T-helper 17 cell (primary cell): ENCODE measurements around the gene PHOX2B. TPM values are rescaled to one million over a fixed set of nuclear protein-coding genes. Genes with fewer than 3 reads are reported as not detected.
"Not testable (repeated sequence)": the region's sequence is repeated elsewhere in the genome, so short reads cannot be mapped to it uniquely, and the experiment has no call there.

Experiments used
- ATAC-seq: fragments of 150-1000 bp; cut with Tn5 transposase; 2 replicates; pipeline ENCODE4 v1.10.0; 2021; ENCODE audit warnings: mild to moderate bottlenecking, moderate library complexity
- DNase-seq, 3 donors: peaks; one replicate each; pipeline versions ENCODE4 v3.0.0 to v3.0.0-alpha.2; 2020 to 2021
- H3K9me3 ChIP-seq: one replicate; pipeline ENCODE4 v1.7.0; 2013; ENCODE audit warnings: low read length, mild to moderate bottlenecking; ENCODE audit not compliant: control insufficient read depth, poor library complexity, severe bottlenecking
- H3K27ac Mint-ChIP-seq: one replicate; pipeline ENCODE4 v1.8.0; 2022; ENCODE audit warnings: mild to moderate bottlenecking, moderate library complexity, mixed read lengths
- H3K27me3 Mint-ChIP-seq: one replicate; pipeline ENCODE4 v1.8.0; 2022; ENCODE audit warnings: mixed read lengths
- H3K36me3 Mint-ChIP-seq: one replicate; pipeline ENCODE4 v1.8.0; 2022; ENCODE audit warnings: low read depth, mixed read lengths
- H3K4me1 Mint-ChIP-seq: one replicate; pipeline ENCODE4 v1.8.0; 2022; ENCODE audit warnings: mild to moderate bottlenecking, mixed read lengths
- H3K4me3 Mint-ChIP-seq: one replicate; pipeline ENCODE4 v1.8.0; 2022; ENCODE audit warnings: mild to moderate bottlenecking, moderate library complexity, mixed read lengths
- total RNA-seq, 4 donors: library from RNA in 2 of 4; stranded (reverse) in 2 of 4; gene quantifications; one replicate each; pipeline ENCODE4 v1.2.3 and lab custom pipeline; 2022 to 2026

PHOX2B gene
- total RNA-seq, 2 donors from 2014 or later, result not detected

DNA sequence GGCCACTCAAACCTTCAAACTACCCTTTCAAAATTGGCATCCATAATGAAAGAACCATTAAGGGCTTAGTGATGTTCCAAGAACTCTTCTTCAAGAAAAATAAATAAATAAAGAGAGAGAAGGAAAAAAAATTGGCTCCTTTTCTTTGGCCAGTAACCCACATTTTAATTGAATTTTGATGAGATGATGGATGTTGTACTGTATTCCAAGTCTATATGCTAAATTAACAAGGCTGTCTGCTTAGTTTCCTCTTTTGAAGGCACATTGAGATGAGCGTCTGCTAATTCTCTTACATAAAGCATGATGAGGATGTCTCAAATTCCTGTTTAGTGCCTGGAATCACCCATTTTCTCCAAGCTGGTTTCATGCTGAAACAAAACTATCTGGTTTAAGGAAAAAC, 33.4 kb downstream of the PHOX2B start:
- ATAC-seq (no peak), DNase-seq (no peak)
- Mint-ChIP-seq H3K36me3 (no peaks in the 10 kb centered on the region), H3K27ac (no peak overlapping the region), H3K4me3 (no peak overlapping the region), H3K27me3 (peaks cover 8% of the 10 kb centered on the region), H3K4me1 (no peaks in the 10 kb centered on the region)
- H3K9me3 ChIP-seq, result no peaks in the 10 kb centered on the region

DNA sequence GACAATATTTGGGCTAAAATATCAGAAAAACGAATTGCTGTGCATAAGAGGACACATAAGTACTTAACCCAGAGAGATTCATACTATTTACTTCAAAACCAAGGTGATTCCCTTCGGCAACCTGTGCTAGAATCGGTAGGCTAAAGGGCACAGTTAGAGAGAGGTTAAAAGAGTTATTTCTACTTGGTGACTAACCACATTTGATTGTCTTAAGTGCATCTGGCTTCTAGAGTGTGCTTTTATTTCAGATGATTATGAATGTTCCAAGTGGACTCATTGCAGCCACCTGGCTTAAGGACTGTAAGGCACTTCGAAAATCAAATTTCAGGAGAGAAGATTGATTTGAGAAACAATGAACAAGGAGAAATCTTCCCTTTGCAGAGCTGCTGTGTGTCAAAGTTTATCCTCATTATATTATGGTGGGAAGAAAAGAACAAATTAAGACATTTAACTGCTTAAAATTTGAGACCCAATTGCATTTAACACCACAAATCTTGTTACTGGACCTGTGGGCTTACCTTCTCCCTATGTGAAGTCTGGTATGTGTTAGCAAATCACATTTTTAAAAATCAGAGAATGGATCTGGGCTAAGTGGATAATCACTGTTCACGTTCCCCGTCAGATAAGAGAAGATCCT, 34.0 kb downstream of the PHOX2B start:
- H3K27ac Mint-ChIP-seq, result no peak overlapping the region
- no peaks in the 10 kb centered on the region for H3K9me3 ChIP-seq
- H3K27me3 Mint-ChIP-seq, result peaks cover 8% of the 10 kb centered on the region
- DNase-seq, result no peak
- H3K4me1 Mint-ChIP-seq, result no peaks in the 10 kb centered on the region
- no peak overlapping the region for H3K4me3 Mint-ChIP-seq
- H3K36me3 Mint-ChIP-seq, result no peaks in the 10 kb centered on the region
- ATAC-seq, result no peak

DNA sequence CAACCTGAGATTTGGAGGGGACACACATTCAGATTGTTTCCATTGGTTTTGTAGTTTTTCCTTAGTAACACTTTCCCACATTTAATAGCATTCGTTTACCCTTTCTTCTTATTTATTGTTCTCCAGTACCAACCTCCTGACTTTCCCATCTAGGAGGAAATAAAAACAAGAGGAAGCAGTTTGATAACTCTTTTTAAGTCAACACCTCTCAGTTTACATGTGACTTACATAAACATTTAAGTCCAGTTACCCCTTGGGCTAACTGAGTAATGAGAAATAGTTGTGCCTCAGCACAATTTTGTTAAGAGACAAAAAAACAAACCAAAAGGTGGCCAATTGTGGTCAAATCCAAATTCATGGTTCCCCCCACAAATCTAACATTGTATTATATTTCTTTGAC, 34.8 kb downstream of the PHOX2B start:
- no peak for ATAC-seq

DNA sequence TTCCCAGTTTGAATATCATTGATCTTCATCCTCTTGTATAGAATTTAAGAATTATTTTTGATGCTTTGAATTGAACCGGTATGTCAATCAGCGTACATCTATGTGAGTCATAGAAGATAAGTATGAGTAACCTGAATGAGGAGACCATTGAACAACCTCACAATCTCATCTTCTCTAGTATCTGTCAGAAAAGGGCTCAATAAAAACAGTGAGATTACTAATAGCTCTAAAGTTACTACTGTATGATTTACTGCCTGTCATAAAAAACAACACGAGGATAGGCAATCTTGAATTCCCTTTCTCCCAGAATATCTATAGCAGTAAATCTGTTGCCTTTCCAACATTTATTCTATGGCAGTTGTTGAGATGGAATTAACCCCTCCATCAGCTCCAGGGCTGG, 36.1 kb downstream of the PHOX2B start:
- H3K9me3 ChIP-seq, result no peaks in the 10 kb centered on the region
- DNase-seq (no peak), ATAC-seq (no peak)
- Mint-ChIP-seq H3K36me3 (no peaks in the 10 kb centered on the region), H3K27ac (no peak overlapping the region), H3K4me3 (no peak overlapping the region), H3K4me1 (no peaks in the 10 kb centered on the region), H3K27me3 (peaks cover 17% of the 10 kb centered on the region)

More for the DNA sequence above, 34.8 kb downstream of the PHOX2B start:
- Mint-ChIP-seq H3K27ac (no peak overlapping the region), H3K4me3 (no peak overlapping the region), H3K4me1 (no peaks in the 10 kb centered on the region), H3K27me3 (peaks cover 11% of the 10 kb centered on the region), H3K36me3 (no peaks in the 10 kb centered on the region)
- no peak for DNase-seq
- no peaks in the 10 kb centered on the region for H3K9me3 ChIP-seq

DNA sequence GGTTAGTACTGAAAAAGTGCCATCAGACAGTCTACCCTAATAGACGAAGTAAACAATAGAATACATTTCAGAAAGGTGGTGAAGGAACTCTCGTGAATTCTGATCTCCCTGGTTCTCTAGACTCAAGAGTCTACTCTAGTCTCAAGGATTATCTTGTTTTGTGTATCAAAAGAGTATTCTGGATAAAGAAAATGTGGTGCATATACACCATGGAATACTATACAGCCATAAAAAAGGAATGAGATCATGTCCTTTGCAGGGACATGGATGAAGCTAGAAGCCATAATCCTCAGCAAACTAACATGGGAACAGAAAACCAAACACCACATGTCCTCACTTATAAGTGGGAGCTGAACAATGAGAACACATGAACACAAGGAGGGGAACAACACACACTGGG, 36.9 kb downstream of the PHOX2B start:
- H3K4me1 Mint-ChIP-seq, DNase-seq, H3K4me3 Mint-ChIP-seq, ATAC-seq, H3K36me3 Mint-ChIP-seq, H3K9me3 ChIP-seq, H3K27ac Mint-ChIP-seq: not testable (repeated sequence)
- H3K27me3 Mint-ChIP-seq, result peaks cover 17% of the 10 kb centered on the region

DNA sequence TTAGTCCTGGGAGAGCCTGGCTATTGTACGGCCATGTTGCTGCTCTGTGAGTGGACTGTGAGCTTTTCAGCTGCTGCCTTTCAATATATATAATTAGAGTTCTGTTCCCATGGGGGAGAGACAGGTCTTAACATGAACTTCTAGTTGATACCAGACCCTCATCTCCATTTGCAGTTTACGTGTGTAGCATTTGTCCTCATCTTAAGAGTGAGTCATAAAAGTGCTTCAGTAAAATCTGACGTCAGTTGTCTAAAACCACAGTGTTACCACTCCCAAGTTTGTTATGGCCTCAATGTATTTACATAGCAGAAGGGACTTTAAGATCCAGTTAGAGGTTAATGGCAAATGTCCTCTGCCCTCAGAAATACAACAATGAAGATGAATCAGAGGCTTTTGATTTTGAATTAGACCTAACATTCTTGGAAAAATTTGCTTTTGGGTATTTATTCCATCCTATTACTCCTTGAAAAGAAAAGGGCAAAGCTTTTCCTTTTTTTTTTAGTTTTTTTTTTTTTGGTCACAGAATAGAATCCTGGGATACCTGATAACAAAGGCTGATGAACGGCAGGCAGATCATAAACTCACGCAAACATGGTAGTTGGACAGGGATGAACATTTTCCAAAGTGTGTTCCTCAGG, 38.6 kb downstream of the PHOX2B start:
- no peaks in the 10 kb centered on the region for H3K9me3 ChIP-seq
- H3K36me3 Mint-ChIP-seq, result no peaks in the 10 kb centered on the region
- no peak overlapping the region for H3K27ac Mint-ChIP-seq
- peaks cover 9% of the 10 kb centered on the region for H3K27me3 Mint-ChIP-seq
- DNase-seq (no peak), ATAC-seq (no peak)
- H3K4me1 Mint-ChIP-seq, result no peaks in the 10 kb centered on the region
- no peak overlapping the region for H3K4me3 Mint-ChIP-seq

DNA sequence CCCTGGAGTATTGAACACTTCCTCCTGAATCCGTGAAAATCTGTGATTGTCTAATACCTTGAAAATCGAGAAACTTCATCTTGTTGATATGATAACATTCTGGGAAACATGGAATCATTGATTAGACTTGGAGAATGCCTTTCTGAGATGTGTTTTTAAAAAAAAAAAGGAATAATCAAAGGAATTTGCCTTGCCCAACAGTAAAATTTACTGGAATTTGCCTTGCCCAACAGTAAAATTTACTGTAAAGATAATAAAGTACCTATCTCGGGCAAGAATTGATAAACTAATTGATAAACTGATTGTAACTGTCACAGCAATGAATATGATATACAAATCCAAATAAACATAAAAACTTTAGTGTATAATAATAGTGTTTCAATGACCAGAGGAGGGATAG, 44.7 kb downstream of the PHOX2B start:
- no peak overlapping the region for H3K4me3 Mint-ChIP-seq
- no peaks in the 10 kb centered on the region for H3K9me3 ChIP-seq
- H3K27me3 Mint-ChIP-seq, result peaks cover 33% of the 10 kb centered on the region
- no peak overlapping the region for H3K27ac Mint-ChIP-seq
- DNase-seq (no peak), ATAC-seq (no peak)
- H3K36me3 Mint-ChIP-seq, result no peaks in the 10 kb centered on the region
- no peaks in the 10 kb centered on the region for H3K4me1 Mint-ChIP-seq

DNA sequence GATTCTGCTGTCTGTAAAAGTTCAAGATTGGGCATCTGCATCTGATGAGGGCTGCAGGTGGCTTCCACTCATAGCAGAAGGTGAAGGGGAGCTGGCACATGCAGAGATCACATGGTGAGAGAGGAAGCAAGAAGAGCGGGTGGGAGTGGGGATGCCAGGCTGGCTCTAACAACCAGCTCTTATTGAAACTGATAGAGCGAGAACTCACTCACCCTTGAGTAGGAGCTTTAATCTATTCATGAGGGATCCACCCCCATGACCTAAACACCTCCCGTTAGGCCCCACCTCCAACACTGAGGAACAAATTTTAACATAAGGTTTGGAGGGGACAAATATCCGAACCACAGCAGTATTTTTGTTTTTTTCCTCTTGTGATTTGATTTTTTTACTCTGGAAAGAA, 45.8 kb downstream of the PHOX2B start:
- no peak for DNase-seq
- H3K27me3 Mint-ChIP-seq, result peaks cover 36% of the 10 kb centered on the region
- H3K9me3 ChIP-seq, result no peaks in the 10 kb centered on the region
- no peak overlapping the region for H3K27ac Mint-ChIP-seq
- no peaks in the 10 kb centered on the region for H3K36me3 Mint-ChIP-seq
- H3K4me1 Mint-ChIP-seq, result no peaks in the 10 kb centered on the region
- H3K4me3 Mint-ChIP-seq, result no peak overlapping the region
- ATAC-seq, result no peak

DNA sequence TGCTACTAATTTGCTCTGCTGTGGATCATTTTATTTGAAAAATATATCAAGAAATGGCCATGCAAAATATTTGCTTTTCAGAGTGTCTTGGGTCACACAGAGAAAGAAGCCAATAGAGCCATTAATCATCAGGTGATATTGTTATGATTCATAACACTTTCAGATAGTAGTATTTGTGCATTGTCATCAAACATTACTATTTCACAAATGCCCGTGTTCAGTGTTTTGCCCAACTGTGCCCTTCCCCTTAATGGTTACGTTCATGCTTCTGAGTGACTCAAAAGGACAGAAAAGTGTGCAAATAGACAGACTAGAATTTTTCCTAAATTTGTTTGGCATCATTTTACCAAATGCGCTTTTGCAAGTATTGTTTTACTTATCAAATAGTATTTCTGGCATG, 46.5 kb downstream of the PHOX2B start:
- ATAC-seq (no peak), DNase-seq (no peak)
- Mint-ChIP-seq H3K27ac (no peak overlapping the region), H3K27me3 (peaks cover 42% of the 10 kb centered on the region), H3K4me1 (no peaks in the 10 kb centered on the region), H3K4me3 (no peak overlapping the region), H3K36me3 (no peaks in the 10 kb centered on the region)
- H3K9me3 ChIP-seq, result no peaks in the 10 kb centered on the region

DNA sequence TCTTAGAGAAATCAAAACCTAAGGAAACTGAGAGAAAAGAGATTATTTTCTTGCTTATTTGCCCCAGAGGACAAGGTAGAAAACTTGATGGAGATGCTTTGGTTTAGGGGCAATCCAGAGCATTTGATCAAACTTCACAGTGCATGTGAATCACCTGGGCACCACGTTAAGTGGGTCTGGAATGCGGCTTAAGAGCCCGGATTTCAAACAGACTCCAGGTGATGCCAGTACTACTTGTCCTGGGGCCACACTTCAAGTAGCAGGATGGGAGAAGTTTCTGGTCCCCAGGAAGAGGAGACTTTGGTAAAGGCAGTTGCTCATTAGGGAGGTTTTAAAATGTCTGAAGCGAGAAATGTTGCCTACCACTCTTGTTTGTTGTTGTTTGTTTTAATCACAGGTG, 51.8 kb downstream of the PHOX2B start:
- no peak overlapping the region for H3K4me3 Mint-ChIP-seq
- ATAC-seq, result no peak
- DNase-seq, result no peak
- H3K27me3 Mint-ChIP-seq, result peaks cover 19% of the 10 kb centered on the region
- H3K9me3 ChIP-seq, result no peaks in the 10 kb centered on the region
- no peaks in the 10 kb centered on the region for H3K36me3 Mint-ChIP-seq
- no peak overlapping the region for H3K27ac Mint-ChIP-seq
- peaks cover 2% of the 10 kb centered on the region for H3K4me1 Mint-ChIP-seq

DNA sequence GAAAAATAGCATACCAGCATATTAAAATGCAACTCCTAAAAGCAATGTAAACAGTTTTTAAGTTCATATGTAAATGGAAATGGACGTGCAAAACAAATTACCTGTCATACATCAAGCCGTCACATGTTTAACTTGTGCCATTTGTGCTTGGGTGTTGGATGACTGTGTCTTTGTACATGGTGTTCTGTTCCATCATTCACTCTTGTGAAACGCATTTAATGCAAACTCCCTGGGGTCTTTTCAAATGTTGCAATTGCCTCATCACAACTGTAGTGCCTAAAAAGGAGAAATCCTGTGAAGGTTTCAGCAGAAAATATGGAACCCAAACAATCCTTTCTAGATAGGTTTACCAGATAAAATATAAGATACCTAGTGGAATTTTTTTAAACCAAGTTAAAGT, 52.4 kb downstream of the PHOX2B start:
- no peak for ATAC-seq
- H3K4me1 Mint-ChIP-seq, result peaks cover 2% of the 10 kb centered on the region

More for the DNA sequence above, 52.4 kb downstream of the PHOX2B start:
- no peaks in the 10 kb centered on the region for H3K9me3 ChIP-seq
- no peak overlapping the region for H3K4me3 Mint-ChIP-seq
- H3K36me3 Mint-ChIP-seq, result no peaks in the 10 kb centered on the region
- H3K27me3 Mint-ChIP-seq, result peaks cover 18% of the 10 kb centered on the region
- H3K27ac Mint-ChIP-seq, result no peak overlapping the region
- DNase-seq, result no peak

Other genes with a start within 250 kb of the PHOX2B start
- gene LIMCH1, start 210.6 kb downstream of the PHOX2B start, total RNA-seq, result not detected
- gene TMEM33, start 186.7 kb upstream of the PHOX2B start, total RNA-seq, result 10 to 100 TPM; 26.1 to 29.5 TPM
- under 1 TPM; 0.10 to 0.25 TPM for gene DCAF4L1, start 233.0 kb upstream of the PHOX2B start, total RNA-seq
- 10 to 100 TPM; 23.8 to 25.8 TPM for gene SLC30A9, start 241.8 kb upstream of the PHOX2B start, total RNA-seq